Gastrocnemius medialis (tissue), 4 donors: ENCODE data around the gene ENO1. TPM values are rescaled to one million over a fixed set of nuclear protein-coding genes. Genes with fewer than 3 reads are reported as not detected.

Source experiments
- ATAC-seq, 2 donors: fragments of 150-250 bp; one replicate each; pipeline ENCODE4 v1.9.1; 2016
- DNase-seq, 2 donors: peaks; one replicate each; pipeline ENCODE4 v3.0.0-alpha.2; 2019
- H3K27ac ChIP-seq, 4 donors: fragments of 200-600 bp; sonication (generic); 1 replicate in 1 of 4; 2 replicates in 3 of 4; pipeline ENCODE4 v1.5.1; 2016 to 2018; ENCODE audit warnings: mild to moderate bottlenecking in 2 of 4, moderate library complexity in 1 of 4
- H3K27me3 ChIP-seq, 3 donors: fragments of 200-600 bp; sonication (generic) in 2 of 3; 1 replicate in 1 of 3; 2 replicates in 2 of 3; pipeline versions ENCODE4 v1.5.1 to v1.6.0; 2016 to 2019; ENCODE audit warnings: mild to moderate bottlenecking in 1 of 3, moderate library complexity in 1 of 3
- H3K36me3 ChIP-seq, 2 donors: fragments of 200-600 bp; sonication (generic) in 1 of 2; one replicate each; pipeline ENCODE4 v1.5.1; 2017 to 2018
- H3K4me1 ChIP-seq, 2 donors: fragments of 200-600 bp; sonication (generic) in 1 of 2; one replicate each; pipeline ENCODE4 v1.5.1; 2016 to 2017; ENCODE audit warnings: mild to moderate bottlenecking in 2 of 2
- H3K4me3 ChIP-seq, 4 donors: fragments of 200-600 bp; sonication (generic) in 3 of 4; 1 replicate in 1 of 4; 2 replicates in 3 of 4; pipeline ENCODE4 v1.5.1; 2016 to 2019; ENCODE audit warnings: mild to moderate bottlenecking in 2 of 4
- H3K9me3 ChIP-seq, 3 donors: fragments of 200-600 bp; sonication (generic) in 2 of 3; 1 replicate in 1 of 3; 2 replicates in 2 of 3; pipeline ENCODE4 v1.5.1; 2016 to 2019
- CTCF ChIP-seq, 5 experiments: fragments of 450-650 bp in 3 of 5; fragments of 200-600 bp in 2 of 5; sonication (generic) in 2 of 5; IDR thresholded peaks in 4 of 5; conservative IDR thresholded peaks in 1 of 5; 1 replicate in 4 of 5; 2 replicates in 1 of 5; pipeline ENCODE4 v1.5.1; 2016 to 2019; ENCODE audit warnings: antibody characterized with exemption in 5 of 5, mild to moderate bottlenecking in 3 of 5, moderate library complexity in 3 of 5
- POLR2A ChIP-seq, 2 donors: fragments of 450-650 bp; IDR thresholded peaks; one replicate each; pipeline ENCODE4 v1.6.1; 2017; ENCODE audit warnings: antibody characterized with exemption in 2 of 2, mild to moderate bottlenecking in 2 of 2, moderate library complexity in 2 of 2
- in situ Hi-C, 4 donors: fragments of 200-750 bp; cut with MboI; loops; one replicate each; pipeline versions ENCODE4 v1.15.0 to v1.8.0; 2017; ENCODE audit warnings: low sequenced_read_pairs in 4 of 4
- intact Hi-C: fragments of 100-400 bp; cut with DNase I; formaldehyde crosslinking; loops from one replicate; pipeline ENCODE4 v1.15.1; 2023; ENCODE audit warnings: low total_unique reads
- total RNA-seq, 4 donors: library from RNA; depleted of rRNA; stranded (reverse); fragments of >200 nt; gene quantifications; one replicate each; pipeline versions ENCODE4 v1.1.0 to v1.2.3, GENCODE V29; 2016

ENO1 gene
- total RNA-seq, 4 donors from 2014 or later, result 112 to 354 (median 209) TPM

- ATAC-seq (no peak), DNase-seq (no peak)
- H3K9me3 ChIP-seq, result no peaks in the 10 kb centered on the region
- H3K27ac ChIP-seq, result peak overlapping the region; percentile 58 to 97 (median 96)
- H3K4me3 ChIP-seq, result peak overlapping the region in 1 of 4 donors; percentile 2
- no peaks in the 10 kb centered on the region for H3K27me3 ChIP-seq
- intact Hi-C loops, result loop anchor here (10.0 kb wide), 1 partner anchor 908 kb away; the partner anchor contains the start of gene PARK7
- H3K4me1 ChIP-seq, result peaks cover 45 to 47% of the 10 kb centered on the region in 2 donors
- TF ChIP-seq CTCF (IDR thresholded peaks at IDR 0.05 in 4 of 5, conservative IDR thresholded peaks at IDR 0.05 in 1 of 5) (no peak), POLR2A (IDR thresholded peaks at IDR 0.05) (no peak)
- in situ Hi-C loops, result loop anchor here in 1 of 4 donors (25.0 kb wide), 1 partner anchor 114 kb away; no protein-coding TSS in a partner anchor
- peaks cover 0 to 67% of the 10 kb centered on the region in 2 donors for H3K36me3 ChIP-seq
Measured at GRCh38 chr1:8873001-8873400, 5.5 kb downstream of the ENO1 start.

GRCh38 chr1:8871965-8872399 lies 6.5 kb downstream of the ENO1 start:
- DNase-seq, result no peak
- in situ Hi-C loops, result loop anchor here in 1 of 4 donors (25.0 kb wide), 1 partner anchor 115 kb away; no protein-coding TSS in a partner anchor
- Histone ChIP-seq H3K4me1 (peaks cover 41 to 45% of the 10 kb centered on the region in 2 donors), H3K27me3 (no peaks in the 10 kb centered on the region), H3K9me3 (no peaks in the 10 kb centered on the region), H3K27ac (peak overlapping the region in 2 of 4 donors; percentile 96 to 97), H3K4me3 (no peak overlapping the region), H3K36me3 (peaks cover 0 to 77% of the 10 kb centered on the region in 2 donors)
- TF ChIP-seq POLR2A (IDR thresholded peaks at IDR 0.05) (no peak), CTCF (IDR thresholded peaks at IDR 0.05 in 4 of 5, conservative IDR thresholded peaks at IDR 0.05 in 1 of 5) (no peak)
- ATAC-seq, result no peak
- intact Hi-C loops, result loop anchor here (10.0 kb wide), 1 partner anchor 907 kb away; the partner anchor contains the start of gene PARK7

GRCh38 chr1:8871539-8871935 lies 6.9 kb downstream of the ENO1 start:
- Histone ChIP-seq H3K9me3 (no peaks in the 10 kb centered on the region), H3K27ac (peak overlapping the region in 2 of 4 donors; percentile 96 to 97), H3K4me3 (no peak overlapping the region), H3K36me3 (peaks cover 0 to 78% of the 10 kb centered on the region in 2 donors), H3K27me3 (no peaks in the 10 kb centered on the region), H3K4me1 (peaks cover 37 to 42% of the 10 kb centered on the region in 2 donors)
- no peak for ATAC-seq
- intact Hi-C loops (loop anchor here (10.0 kb wide), 1 partner anchor 907 kb away; the partner anchor contains the start of gene PARK7), in situ Hi-C loops (loop anchor here in 1 of 4 donors (25.0 kb wide), 1 partner anchor 116 kb away; no protein-coding TSS in a partner anchor)
- TF ChIP-seq POLR2A (IDR thresholded peaks at IDR 0.05) (no peak), CTCF (IDR thresholded peaks at IDR 0.05 in 4 of 5, conservative IDR thresholded peaks at IDR 0.05 in 1 of 5) (no peak)
- DNase-seq, result no peak

GRCh38 chr1:8870616-8871538 lies 7.6 kb downstream of the ENO1 start:
- Histone ChIP-seq H3K4me3 (no peak overlapping the region), H3K9me3 (no peaks in the 10 kb centered on the region), H3K36me3 (peaks cover 0 to 80% of the 10 kb centered on the region in 2 donors), H3K4me1 (peaks cover 31 to 41% of the 10 kb centered on the region in 2 donors), H3K27ac (peak overlapping the region in 1 of 4 donors; percentile 96), H3K27me3 (no peaks in the 10 kb centered on the region)
- DNase-seq (no peak), ATAC-seq (no peak)
- in situ Hi-C loops, result loop anchor here in 1 of 4 donors (25.0 kb wide), 1 partner anchor 116 kb away; no protein-coding TSS in a partner anchor
- intact Hi-C loops, result loop anchor here (10.0 kb wide), 1 partner anchor 906 kb away; the partner anchor contains the start of gene PARK7
- TF ChIP-seq POLR2A (IDR thresholded peaks at IDR 0.05), result no peak
- no peak for TF ChIP-seq CTCF (IDR thresholded peaks at IDR 0.05 in 4 of 5, conservative IDR thresholded peaks at IDR 0.05 in 1 of 5)
